ENCODE data around the gene DIAPH1.

The DIAPH1 gene

DNA sequence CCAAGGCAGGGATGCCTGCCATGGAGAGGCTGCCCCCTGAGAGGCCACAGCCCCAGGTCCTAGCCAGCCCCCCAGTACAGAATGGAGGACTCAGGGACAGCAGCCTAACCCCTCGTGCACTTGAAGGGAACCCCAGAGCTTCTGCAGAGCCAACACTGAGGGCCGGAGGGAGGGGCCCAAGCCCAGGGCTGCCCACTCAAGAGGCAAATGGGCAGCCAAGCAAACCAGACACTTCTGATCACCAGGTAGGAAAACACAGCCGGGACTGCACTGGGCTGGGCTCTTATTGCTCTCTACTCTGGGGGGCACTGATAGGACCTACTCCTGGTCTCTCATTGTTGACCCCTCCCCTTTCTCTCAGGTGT lies 21.2 kb upstream of the DIAPH1 start:
- H3K79me2 ChIP-seq (ENCODE audit: low read length) = peaks cover 33% of the 10 kb centered on the region
- H2AFZ ChIP-seq (ENCODE audit: low read depth, low read length) = no peak overlapping the region
- peaks cover 25% of the 10 kb centered on the region for H3K4me1 ChIP-seq (ENCODE audit: low read length)
- H3K27me3 ChIP-seq (ENCODE audit: low read depth, low read length) = no peaks in the 10 kb centered on the region
- H3K4me2 ChIP-seq (ENCODE audit: low read length) = no peak overlapping the region
- no peaks in the 10 kb centered on the region for H3K9me3 ChIP-seq (ENCODE audit: insufficient read depth, low read length)
- no peak overlapping the region for H3K4me3 ChIP-seq (ENCODE audit: low read length)
- no peak overlapping the region for H3K9ac ChIP-seq (ENCODE audit: low read length)
- H4K20me1 ChIP-seq (ENCODE audit: insufficient read depth, low read length) = peaks cover 10% of the 10 kb centered on the region
- no peak for TF ChIP-seq EZH2phosphoT487 (IDR thresholded peaks at IDR 0.05; ENCODE audit: low read depth)
- TF ChIP-seq, protein P1, sequence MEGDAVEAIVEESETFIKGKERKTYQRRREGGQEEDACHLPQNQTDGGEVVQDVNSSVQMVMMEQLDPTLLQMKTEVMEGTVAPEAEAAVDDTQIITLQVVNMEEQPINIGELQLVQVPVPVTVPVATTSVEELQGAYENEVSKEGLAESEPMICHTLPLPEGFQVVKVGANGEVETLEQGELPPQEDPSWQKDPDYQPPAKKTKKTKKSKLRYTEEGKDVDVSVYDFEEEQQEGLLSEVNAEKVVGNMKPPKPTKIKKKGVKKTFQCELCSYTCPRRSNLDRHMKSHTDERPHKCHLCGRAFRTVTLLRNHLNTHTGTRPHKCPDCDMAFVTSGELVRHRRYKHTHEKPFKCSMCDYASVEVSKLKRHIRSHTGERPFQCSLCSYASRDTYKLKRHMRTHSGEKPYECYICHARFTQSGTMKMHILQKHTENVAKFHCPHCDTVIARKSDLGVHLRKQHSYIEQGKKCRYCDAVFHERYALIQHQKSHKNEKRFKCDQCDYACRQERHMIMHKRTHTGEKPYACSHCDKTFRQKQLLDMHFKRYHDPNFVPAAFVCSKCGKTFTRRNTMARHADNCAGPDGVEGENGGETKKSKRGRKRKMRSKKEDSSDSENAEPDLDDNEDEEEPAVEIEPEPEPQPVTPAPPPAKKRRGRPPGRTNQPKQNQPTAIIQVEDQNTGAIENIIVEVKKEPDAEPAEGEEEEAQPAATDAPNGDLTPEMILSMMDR (IDR thresholded peaks at IDR 0.05; ENCODE audit: low read depth, low read length) = no peak
- no peak overlapping the region for H3K27ac ChIP-seq (ENCODE audit: low read length)
- peaks cover 6% of the 10 kb centered on the region for H3K36me3 ChIP-seq (replicated peaks; ENCODE audit: low read depth, low read length)

DNA sequence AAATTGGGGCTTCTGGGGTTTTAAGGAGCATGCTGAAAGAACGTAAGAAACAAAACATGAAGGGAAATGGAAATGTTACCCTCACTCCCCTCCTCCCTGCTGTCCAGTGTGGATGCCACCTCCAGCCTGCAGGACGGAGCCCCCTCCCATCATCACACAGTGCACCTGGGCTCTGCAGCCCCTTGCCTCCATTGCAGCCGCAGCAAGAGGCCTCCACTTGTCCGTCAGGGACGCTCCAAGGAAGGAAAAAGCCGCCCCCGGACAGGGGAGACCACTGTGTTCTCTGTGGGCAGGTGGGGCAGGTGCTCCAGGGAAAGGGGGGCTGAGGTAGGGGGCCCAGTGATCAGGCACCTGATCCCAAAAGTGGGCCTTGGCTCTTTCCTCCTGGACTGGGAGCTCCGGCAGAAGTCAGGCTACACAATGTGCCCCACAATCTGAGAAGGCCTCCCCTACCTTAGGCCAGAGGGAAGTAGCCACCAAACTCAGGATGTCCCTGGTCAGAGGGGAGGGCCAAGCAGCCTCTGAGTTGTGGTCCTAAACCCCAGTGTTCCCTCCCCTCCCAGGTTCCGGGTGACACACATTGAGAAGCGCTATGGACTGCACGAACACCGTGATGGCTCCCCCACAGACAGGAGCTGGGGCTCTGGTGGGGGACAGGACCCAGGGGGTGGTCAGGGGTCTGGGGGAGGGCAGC lies 20.7 kb upstream of the DIAPH1 start:
- TF ChIP-seq, protein P1 (IDR thresholded peaks at IDR 0.05; ENCODE audit: low read depth, low read length) = no peak
- TF ChIP-seq EZH2phosphoT487 (IDR thresholded peaks at IDR 0.05; ENCODE audit: low read depth) = no peak
- Histone ChIP-seq H3K9me3 (ENCODE audit: insufficient read depth, low read length) (no peaks in the 10 kb centered on the region), H3K4me1 (ENCODE audit: low read length) (peaks cover 30% of the 10 kb centered on the region), H3K4me2 (ENCODE audit: low read length) (no peak overlapping the region), H3K4me3 (ENCODE audit: low read length) (no peak overlapping the region), H3K9ac (ENCODE audit: low read length) (no peak overlapping the region), H3K36me3 (replicated peaks; ENCODE audit: low read depth, low read length) (peaks cover 6% of the 10 kb centered on the region), H3K27me3 (ENCODE audit: low read depth, low read length) (no peaks in the 10 kb centered on the region), H4K20me1 (ENCODE audit: insufficient read depth, low read length) (peaks cover 14% of the 10 kb centered on the region), H3K79me2 (ENCODE audit: low read length) (peaks cover 39% of the 10 kb centered on the region), H3K27ac (ENCODE audit: low read length) (no peak overlapping the region), H2AFZ (ENCODE audit: low read depth, low read length) (no peak overlapping the region)

GRCh38 chr5:141638771-141639170 lies 20.0 kb upstream of the DIAPH1 start:
- peaks cover 41% of the 10 kb centered on the region for H3K79me2 ChIP-seq (ENCODE audit: low read length)
- H3K4me2 ChIP-seq (ENCODE audit: low read length) = peak overlapping the region; percentile 66
- no peak overlapping the region for H3K9ac ChIP-seq (ENCODE audit: low read length)

GRCh38 chr5:141637767-141638419 lies 19.1 kb upstream of the DIAPH1 start:
- H3K27me3 ChIP-seq (ENCODE audit: low read depth, low read length) = no peaks in the 10 kb centered on the region
- peak overlapping the region; percentile 98 for H3K9ac ChIP-seq (ENCODE audit: low read length)
- no peaks in the 10 kb centered on the region for H3K9me3 ChIP-seq (ENCODE audit: insufficient read depth, low read length)
- peaks cover 8% of the 10 kb centered on the region for H3K36me3 ChIP-seq (replicated peaks; ENCODE audit: low read depth, low read length)
- H2AFZ ChIP-seq (ENCODE audit: low read depth, low read length) = peak overlapping the region; percentile 39; the same call in 1 of the 2 replicates
- peaks cover 50% of the 10 kb centered on the region for H3K79me2 ChIP-seq (ENCODE audit: low read length)
- peak overlapping the region; percentile 66 for H3K4me2 ChIP-seq (ENCODE audit: low read length)
- TF ChIP-seq, protein P1 (IDR thresholded peaks at IDR 0.05; ENCODE audit: low read depth, low read length) = peak; percentile 57
- no peak for TF ChIP-seq EZH2phosphoT487 (IDR thresholded peaks at IDR 0.05; ENCODE audit: low read depth)
- peak overlapping the region; percentile 69 for H3K27ac ChIP-seq (ENCODE audit: low read length)
- H4K20me1 ChIP-seq (ENCODE audit: insufficient read depth, low read length) = peaks cover 15% of the 10 kb centered on the region
- H3K4me1 ChIP-seq (ENCODE audit: low read length) = peaks cover 45% of the 10 kb centered on the region
- peak overlapping the region; percentile 95 for H3K4me3 ChIP-seq (ENCODE audit: low read length)

More at GRCh38 chr5:141638771-141639170, 20.0 kb upstream of the DIAPH1 start:
- TF ChIP-seq EZH2phosphoT487 (IDR thresholded peaks at IDR 0.05; ENCODE audit: low read depth) = no peak
- TF ChIP-seq, protein P1 (IDR thresholded peaks at IDR 0.05; ENCODE audit: low read depth, low read length) = no peak
- Histone ChIP-seq H3K36me3 (replicated peaks; ENCODE audit: low read depth, low read length) (peaks cover 6% of the 10 kb centered on the region), H3K27ac (ENCODE audit: low read length) (0 out of 2 replicates have a peak overlapping the region, but pooled peaks have one; percentile 27), H2AFZ (ENCODE audit: low read depth, low read length) (no peak overlapping the region), H3K4me1 (ENCODE audit: low read length) (peaks cover 36% of the 10 kb centered on the region), H3K27me3 (ENCODE audit: low read depth, low read length) (no peaks in the 10 kb centered on the region), H3K9me3 (ENCODE audit: insufficient read depth, low read length) (no peaks in the 10 kb centered on the region), H4K20me1 (ENCODE audit: insufficient read depth, low read length) (peaks cover 14% of the 10 kb centered on the region), H3K4me3 (ENCODE audit: low read length) (peak overlapping the region; percentile 95)

All from OCI-LY3 (cell line).